Measurements from ENCODE around the gene PTPN18.

The PTPN18 gene

GRCh38 chr2:130339885-130340745, 15.7 kb upstream of the PTPN18 start:
- peak; percentile 51 for DNase-seq

GRCh38 chr2:130341562-130342019, 14.3 kb upstream of the PTPN18 start:
- no peak for DNase-seq

- peak; percentile 93 for DNase-seq
Measured at GRCh38 chr2:130342020-130342532, 13.8 kb upstream of the PTPN18 start.

- peak; percentile 100 for DNase-seq
Measured at GRCh38 chr2:130342533-130343275, 13.2 kb upstream of the PTPN18 start, which contains the start of gene IMP4. TSS of gene IMP4 (plus strand) at chr2:130342897. CDS start at chr2:130342933, 36 bp downstream.

GRCh38 chr2:130344578-130344977, 11.3 kb upstream of the PTPN18 start:
- DNase-seq = no peak

- DNase-seq = no peak
Measured at GRCh38 chr2:130345091-130345490, 10.8 kb upstream of the PTPN18 start.

- no peak for DNase-seq
Measured at GRCh38 chr2:130345611-130346010, 10.2 kb upstream of the PTPN18 start.

GRCh38 chr2:130346041-130346740, 9.7 kb upstream of the PTPN18 start:
- DNase-seq = no peak

GRCh38 chr2:130346741-130347066, 9.2 kb upstream of the PTPN18 start:
- no peak for DNase-seq

GRCh38 chr2:130347220-130347925, 8.5 kb upstream of the PTPN18 start:
- no peak for DNase-seq

GRCh38 chr2:130349174-130349573, 6.7 kb upstream of the PTPN18 start:
- no peak for DNase-seq

GRCh38 chr2:130351711-130352110, 4.1 kb upstream of the PTPN18 start:
- no peak for DNase-seq

GRCh38 chr2:130352237-130352636, 3.6 kb upstream of the PTPN18 start:
- DNase-seq = peak; percentile 81

GRCh38 chr2:130353291-130354138, 2.3 kb upstream of the PTPN18 start:
- DNase-seq = no peak

GRCh38 chr2:130354139-130354428, 1.8 kb upstream of the PTPN18 start:
- DNase-seq = no peak

- peak; percentile 53 for DNase-seq
Measured at GRCh38 chr2:130355172-130355577, 681 bp upstream of the PTPN18 start.

- DNase-seq = no peak
Measured at GRCh38 chr2:130357864-130358263, 2.0 kb downstream of the PTPN18 start.

- DNase-seq = no peak
Measured at GRCh38 chr2:130358420-130359350, 2.8 kb downstream of the PTPN18 start.

GRCh38 chr2:130359466-130359865, 3.6 kb downstream of the PTPN18 start:
- no peak for DNase-seq

GRCh38 chr2:130363479-130363878, 7.6 kb downstream of the PTPN18 start:
- DNase-seq = no peak

GRCh38 chr2:130365075-130365474, 9.2 kb downstream of the PTPN18 start:
- DNase-seq = peak; percentile 46
